HT1080 (cell line): ENCODE results near the gene COLEC12. TPM values are rescaled to one million over a fixed set of nuclear protein-coding genes. Genes with fewer than 3 reads are reported as not detected.

Experiments used
- DNase-seq: peaks from one replicate; pipeline ENCODE4 v3.0.0-alpha.2; 2015; ENCODE audit warnings: low read depth
- total RNA-seq: library from RNA; depleted of rRNA; stranded (reverse); fragments of >200 nt; shearing (Covaris generic); gene quantifications from 2 replicates; pipeline ENCODE4 v1.2.3, GENCODE V29; 2014

Gene COLEC12
- total RNA-seq, 1 experiment from 2014 or later: not detected

- DNase-seq: no peak
Measured at GRCh38 chr18:506801-507200, 6.3 kb upstream of the COLEC12 start.

GRCh38 chr18:506264-506663 is 5.8 kb upstream of the COLEC12 start:
- no peak for DNase-seq

GRCh38 chr18:505483-506122 is 5.1 kb upstream of the COLEC12 start:
- no peak for DNase-seq

GRCh38 chr18:501406-501714 is 859 bp upstream of the COLEC12 start:
- no peak for DNase-seq

- DNase-seq: no peak
Measured at GRCh38 chr18:499776-500631, 497 bp downstream of the COLEC12 start.

GRCh38 chr18:498931-499775 is 1.3 kb downstream of the COLEC12 start:
- DNase-seq: peak; percentile 27

GRCh38 chr18:497688-498087 is 2.8 kb downstream of the COLEC12 start:
- DNase-seq: no peak

- no peak for DNase-seq
Measured at GRCh38 chr18:495452-495851, 5.0 kb downstream of the COLEC12 start.

GRCh38 chr18:495017-495416 is 5.5 kb downstream of the COLEC12 start:
- no peak for DNase-seq

- peak; percentile 47 for DNase-seq
Measured at GRCh38 chr18:493986-494983, 6.2 kb downstream of the COLEC12 start.

GRCh38 chr18:492451-492850 is 8.1 kb downstream of the COLEC12 start:
- no peak for DNase-seq

GRCh38 chr18:490624-491023 is 9.9 kb downstream of the COLEC12 start:
- no peak for DNase-seq

- no peak for DNase-seq
Measured at GRCh38 chr18:490024-490366, 10.5 kb downstream of the COLEC12 start.

- DNase-seq: peak; percentile 67
Measured at GRCh38 chr18:489244-490023, 11.1 kb downstream of the COLEC12 start.

GRCh38 chr18:486929-487740 is 13.4 kb downstream of the COLEC12 start:
- peak; percentile 83 for DNase-seq

- peak; percentile 35 for DNase-seq
Measured at GRCh38 chr18:484749-485464, 15.6 kb downstream of the COLEC12 start.

- DNase-seq: peak; percentile 25
Measured at GRCh38 chr18:478681-479080, 21.8 kb downstream of the COLEC12 start.

- no peak for DNase-seq
Measured at GRCh38 chr18:477565-477964, 22.9 kb downstream of the COLEC12 start.

GRCh38 chr18:476251-476664 is 24.2 kb downstream of the COLEC12 start:
- no peak for DNase-seq
